Measurements from ENCODE around the gene THRA.

DNA sequence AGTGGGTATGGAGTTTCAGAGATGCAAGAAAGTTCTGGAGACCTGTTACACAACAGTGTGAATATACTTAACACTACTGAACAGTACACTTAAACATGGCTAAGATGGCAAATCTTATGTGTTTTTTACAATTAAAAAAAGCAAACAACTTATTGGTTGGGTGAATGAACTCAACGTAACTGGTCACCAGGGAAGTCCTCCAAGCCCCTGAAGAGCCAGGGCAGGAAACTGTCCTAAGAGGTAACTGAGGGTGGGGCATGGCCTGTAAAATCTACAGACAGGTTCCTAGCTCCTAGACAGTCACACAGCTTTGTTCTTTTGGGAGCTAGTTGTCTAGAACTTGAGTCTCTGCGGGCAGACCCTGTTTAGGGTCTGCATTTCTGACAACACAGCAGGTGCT, 37.2 kb upstream of the THRA start:
- TF ChIP-seq, protein P1, sequence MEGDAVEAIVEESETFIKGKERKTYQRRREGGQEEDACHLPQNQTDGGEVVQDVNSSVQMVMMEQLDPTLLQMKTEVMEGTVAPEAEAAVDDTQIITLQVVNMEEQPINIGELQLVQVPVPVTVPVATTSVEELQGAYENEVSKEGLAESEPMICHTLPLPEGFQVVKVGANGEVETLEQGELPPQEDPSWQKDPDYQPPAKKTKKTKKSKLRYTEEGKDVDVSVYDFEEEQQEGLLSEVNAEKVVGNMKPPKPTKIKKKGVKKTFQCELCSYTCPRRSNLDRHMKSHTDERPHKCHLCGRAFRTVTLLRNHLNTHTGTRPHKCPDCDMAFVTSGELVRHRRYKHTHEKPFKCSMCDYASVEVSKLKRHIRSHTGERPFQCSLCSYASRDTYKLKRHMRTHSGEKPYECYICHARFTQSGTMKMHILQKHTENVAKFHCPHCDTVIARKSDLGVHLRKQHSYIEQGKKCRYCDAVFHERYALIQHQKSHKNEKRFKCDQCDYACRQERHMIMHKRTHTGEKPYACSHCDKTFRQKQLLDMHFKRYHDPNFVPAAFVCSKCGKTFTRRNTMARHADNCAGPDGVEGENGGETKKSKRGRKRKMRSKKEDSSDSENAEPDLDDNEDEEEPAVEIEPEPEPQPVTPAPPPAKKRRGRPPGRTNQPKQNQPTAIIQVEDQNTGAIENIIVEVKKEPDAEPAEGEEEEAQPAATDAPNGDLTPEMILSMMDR (IDR thresholded peaks at IDR 0.05): no peak
- no peak for TF ChIP-seq POLR2A (IDR thresholded peaks at IDR 0.05)

Data from testis (tissue), 2 donors.